Measurements from ENCODE around the gene RAB32. TPM values are rescaled to one million over a fixed set of nuclear protein-coding genes. Genes with fewer than 3 reads are reported as not detected.

RAB32 gene
- 4.3 and 6.6 TPM in 2 replicates for total RNA-seq (ENCODE audit: low replicate concordance)

DNA sequence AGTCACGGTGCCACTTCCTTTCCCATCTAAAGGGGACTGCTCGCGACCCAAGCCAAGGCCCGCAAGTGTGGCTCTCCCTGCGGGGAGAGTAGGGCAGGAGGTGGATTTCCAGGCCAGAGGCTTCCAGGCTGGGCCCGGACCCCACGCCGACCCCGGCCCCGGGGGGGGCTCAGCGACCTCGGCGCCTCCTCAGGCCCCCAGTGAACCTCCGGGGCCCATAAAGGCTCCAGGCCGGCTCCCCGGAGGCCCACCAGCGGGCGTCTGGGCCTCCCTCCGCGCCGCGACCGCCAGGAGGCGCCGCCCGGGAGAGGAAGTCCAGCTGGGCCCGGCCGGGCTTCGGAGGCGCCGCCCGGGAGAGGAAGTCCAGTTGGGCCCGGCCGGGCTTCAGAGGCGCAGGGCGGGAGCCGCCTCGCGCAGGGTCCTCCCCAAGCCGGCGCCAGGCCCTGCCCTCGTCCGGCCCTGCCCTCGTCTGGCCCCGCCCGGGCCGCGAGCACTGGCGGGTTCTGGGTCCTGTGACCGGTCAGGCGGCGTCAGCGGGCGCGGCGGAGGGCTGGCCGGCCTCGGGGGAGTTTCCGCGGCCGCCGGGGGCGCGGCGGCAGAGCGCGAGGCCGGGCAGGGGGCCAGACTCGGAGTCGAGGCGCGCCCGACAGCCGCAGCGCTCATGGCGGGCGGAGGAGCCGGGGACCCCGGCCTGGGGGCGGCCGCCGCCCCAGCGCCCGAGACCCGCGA lies at the start of gene RAB32:
Gene RAB32 (plus strand): TSS at position 623 of the 729 bp plus-strand sequence. CDS start 39 bp downstream, at position 662.
- peak within 1 kb of the TSS; percentile 99 for H2AFZ ChIP-seq (replicated peaks)
- peak; percentile 93 for DNase-seq (ENCODE audit: low spot score)
- Mint-ChIP-seq H3K27ac (peak within 1 kb of the TSS; percentile 99), H3K36me3 (peaks cover 2% of the 10 kb centered on the region), H3K4me1 (peaks cover 33% of the 10 kb centered on the region), H3K27me3 (ENCODE audit: insufficient read depth, low read depth) (peaks cover 6% of the 10 kb centered on the region), H3K9me3 (peaks cover 2% of the 10 kb centered on the region), H3K4me3 (peak within 1 kb of the TSS; percentile 99)
- H4K20me1 ChIP-seq (ENCODE audit: low read depth): no peaks in the 10 kb centered on the region
- H3K27ac ChIP-seq: no peak within 1 kb of the TSS
- peak within 1 kb of the TSS; percentile 82 for H3K4me3 ChIP-seq
- no peaks in the 10 kb centered on the region for H3K36me3 ChIP-seq
- H3F3A ChIP-seq (ENCODE audit: low read depth): no peaks in the 10 kb centered on the region
- H3K9me3 ChIP-seq (ENCODE audit: low read depth): no peaks in the 10 kb centered on the region
- H3K27me3 ChIP-seq: no peaks in the 10 kb centered on the region
- peaks cover 6% of the 10 kb centered on the region for H3K79me2 ChIP-seq (ENCODE audit: low read depth)
- no peaks in the 10 kb centered on the region for H3K4me1 ChIP-seq
- peak within 1 kb of the TSS; percentile 21 for H3K9ac ChIP-seq
- peak within 1 kb of the TSS; percentile 97 for H3K4me2 ChIP-seq
- TF ChIP-seq CTCF (IDR thresholded peaks at IDR 0.05) (peak; percentile 70), EZH2 (IDR thresholded peaks at IDR 0.05) (no peak)

DNA sequence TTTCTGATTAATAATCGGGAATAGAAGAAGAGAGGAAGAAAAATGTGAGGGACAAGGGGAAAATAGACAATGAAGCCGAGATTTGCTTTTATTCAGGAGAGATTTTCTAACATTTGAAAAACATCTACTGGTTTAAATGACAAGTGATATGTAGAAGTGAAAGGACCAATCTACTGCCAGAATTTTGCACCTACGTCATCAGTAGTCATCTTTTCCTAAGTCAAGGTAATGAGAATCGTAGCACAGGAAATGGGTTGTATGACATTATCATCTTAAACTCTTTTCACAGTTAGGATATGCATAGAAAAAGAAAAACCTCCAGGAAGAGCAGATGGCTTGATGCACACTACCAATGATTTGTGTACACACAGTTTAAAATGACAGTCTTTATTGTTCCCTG lies 45.3 kb upstream of the RAB32 start:
- Mint-ChIP-seq H3K4me3 (no peak overlapping the region), H3K27ac (no peak overlapping the region), H3K27me3 (ENCODE audit: insufficient read depth, low read depth) (no peaks in the 10 kb centered on the region), H3K4me1 (peaks cover 3% of the 10 kb centered on the region), H3K9me3 (peaks cover 2% of the 10 kb centered on the region), H3K36me3 (no peaks in the 10 kb centered on the region)
- no peak for DNase-seq (ENCODE audit: low spot score)
- H3K9me3 ChIP-seq (ENCODE audit: low read depth): no peaks in the 10 kb centered on the region
- H4K20me1 ChIP-seq (ENCODE audit: low read depth): no peaks in the 10 kb centered on the region
- no peaks in the 10 kb centered on the region for H3K4me1 ChIP-seq
- no peak overlapping the region for H2AFZ ChIP-seq (replicated peaks)
- TF ChIP-seq CTCF (IDR thresholded peaks at IDR 0.05): no peak
- TF ChIP-seq EZH2phosphoT487 (IDR thresholded peaks at IDR 0.05): no peak
- TF ChIP-seq EZH2 (IDR thresholded peaks at IDR 0.05): no peak
- no peaks in the 10 kb centered on the region for H3K27me3 ChIP-seq
- no peaks in the 10 kb centered on the region for H3F3A ChIP-seq (ENCODE audit: low read depth)
- no peaks in the 10 kb centered on the region for H3K79me2 ChIP-seq (ENCODE audit: low read depth)
- H3K36me3 ChIP-seq: no peaks in the 10 kb centered on the region
- H3K4me3 ChIP-seq: no peak overlapping the region
- H3K4me2 ChIP-seq: no peak overlapping the region
- no peak overlapping the region for H3K27ac ChIP-seq
- H3K9ac ChIP-seq: no peak overlapping the region

DNA sequence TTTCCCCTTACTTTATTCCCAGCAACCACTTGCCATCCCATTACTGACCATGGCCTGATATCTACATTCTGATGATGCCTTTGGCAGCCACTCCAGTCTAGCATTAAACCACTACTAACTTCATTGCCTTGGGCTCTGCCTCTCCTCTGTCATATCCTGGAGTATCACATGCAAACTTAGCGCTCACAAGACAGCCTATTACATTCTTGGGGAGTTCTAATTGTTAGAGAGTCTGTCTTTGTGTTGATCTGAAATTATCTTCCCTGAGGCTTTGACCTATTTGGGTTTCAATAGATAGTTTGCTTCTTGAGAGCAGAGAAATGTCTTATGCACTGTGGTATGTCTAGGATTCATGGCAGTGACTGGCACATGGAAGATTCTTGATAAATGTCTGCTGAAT lies 40.5 kb upstream of the RAB32 start:
- no peaks in the 10 kb centered on the region for H3F3A ChIP-seq (ENCODE audit: low read depth)

More for the DNA sequence above, 40.5 kb upstream of the RAB32 start:
- no peak for DNase-seq (ENCODE audit: low spot score)
- no peaks in the 10 kb centered on the region for H3K27me3 ChIP-seq
- H3K9me3 ChIP-seq (ENCODE audit: low read depth): no peaks in the 10 kb centered on the region
- no peaks in the 10 kb centered on the region for H3K36me3 ChIP-seq
- H3K79me2 ChIP-seq (ENCODE audit: low read depth): no peaks in the 10 kb centered on the region
- Mint-ChIP-seq H3K4me1 (no peaks in the 10 kb centered on the region), H3K4me3 (no peak overlapping the region), H3K27ac (no peak overlapping the region), H3K27me3 (ENCODE audit: insufficient read depth, low read depth) (no peaks in the 10 kb centered on the region), H3K9me3 (peaks cover 2% of the 10 kb centered on the region), H3K36me3 (no peaks in the 10 kb centered on the region)
- no peak overlapping the region for H3K9ac ChIP-seq
- no peak for TF ChIP-seq EZH2 (IDR thresholded peaks at IDR 0.05)
- TF ChIP-seq CTCF (IDR thresholded peaks at IDR 0.05): no peak
- TF ChIP-seq EZH2phosphoT487 (IDR thresholded peaks at IDR 0.05): no peak
- H3K4me2 ChIP-seq: no peak overlapping the region
- no peaks in the 10 kb centered on the region for H3K4me1 ChIP-seq
- H2AFZ ChIP-seq (replicated peaks): no peak overlapping the region
- no peaks in the 10 kb centered on the region for H4K20me1 ChIP-seq (ENCODE audit: low read depth)
- H3K27ac ChIP-seq: no peak overlapping the region
- H3K4me3 ChIP-seq: no peak overlapping the region
